Tibial artery (tissue), 4 donors: ENCODE data around the gene USHBP1.

Source experiments
- DNase-seq, 2 donors: peaks; one replicate each; pipeline ENCODE4 v3.0.0-alpha.2; 2019
- H3K27ac ChIP-seq, 2 donors: fragments of 200-600 bp; sonication (generic) in 1 of 2; 1 replicate in 1 of 2; 2 replicates in 1 of 2; pipeline ENCODE4 v1.5.1; 2018 to 2019; ENCODE audit warnings: mild to moderate bottlenecking in 1 of 2
- H3K27me3 ChIP-seq, 2 donors: fragments of 200-600 bp; sonication (generic) in 1 of 2; one replicate each; pipeline versions ENCODE4 v1.5.1 to v1.6.0; 2016 to 2019
- H3K36me3 ChIP-seq, 3 donors: fragments of 200-600 bp; sonication (generic) in 2 of 3; one replicate each; pipeline ENCODE4 v1.5.1; 2016 to 2019; ENCODE audit warnings: mild to moderate bottlenecking in 2 of 3
- H3K4me1 ChIP-seq, 4 donors: fragments of 200-600 bp; sonication (generic) in 2 of 4; 1 replicate in 3 of 4; 2 replicates in 1 of 4; pipeline ENCODE4 v1.5.1; 2016 to 2019
- H3K4me3 ChIP-seq, 2 donors: fragments of 200-600 bp; sonication (generic) in 1 of 2; 1 replicate in 1 of 2; 2 replicates in 1 of 2; pipeline ENCODE4 v1.5.1; 2018 to 2019; ENCODE audit warnings: mild to moderate bottlenecking in 2 of 2
- H3K9me3 ChIP-seq, 3 donors: fragments of 200-600 bp; sonication (generic) in 1 of 3; one replicate each; pipeline ENCODE4 v1.5.1; 2016 to 2019
- CTCF ChIP-seq, 2 experiments: fragments of 200-600 bp in 1 of 2; fragments of 450-650 bp in 1 of 2; IDR thresholded peaks; one replicate each; pipeline ENCODE4 v1.5.1; 2017 to 2019; ENCODE audit warnings: antibody characterized with exemption in 2 of 2, mild to moderate bottlenecking in 1 of 2, moderate library complexity in 1 of 2
- intact Hi-C: fragments of 100-400 bp; cut with DNase I; formaldehyde crosslinking; loops from one replicate; pipeline ENCODE4 v1.15.0; 2023; ENCODE audit warnings: low total_unique reads

Gene USHBP1

GRCh38 chr19:17309965-17310461 lies 45.5 kb upstream of the USHBP1 start:
- intact Hi-C loops, result no loop called here
- peak overlapping the region; percentile 79 to 87 for H3K27ac ChIP-seq
- H3K4me1 ChIP-seq, result peaks cover 0 to 59% (median 40%) of the 10 kb centered on the region in 4 donors

DNA sequence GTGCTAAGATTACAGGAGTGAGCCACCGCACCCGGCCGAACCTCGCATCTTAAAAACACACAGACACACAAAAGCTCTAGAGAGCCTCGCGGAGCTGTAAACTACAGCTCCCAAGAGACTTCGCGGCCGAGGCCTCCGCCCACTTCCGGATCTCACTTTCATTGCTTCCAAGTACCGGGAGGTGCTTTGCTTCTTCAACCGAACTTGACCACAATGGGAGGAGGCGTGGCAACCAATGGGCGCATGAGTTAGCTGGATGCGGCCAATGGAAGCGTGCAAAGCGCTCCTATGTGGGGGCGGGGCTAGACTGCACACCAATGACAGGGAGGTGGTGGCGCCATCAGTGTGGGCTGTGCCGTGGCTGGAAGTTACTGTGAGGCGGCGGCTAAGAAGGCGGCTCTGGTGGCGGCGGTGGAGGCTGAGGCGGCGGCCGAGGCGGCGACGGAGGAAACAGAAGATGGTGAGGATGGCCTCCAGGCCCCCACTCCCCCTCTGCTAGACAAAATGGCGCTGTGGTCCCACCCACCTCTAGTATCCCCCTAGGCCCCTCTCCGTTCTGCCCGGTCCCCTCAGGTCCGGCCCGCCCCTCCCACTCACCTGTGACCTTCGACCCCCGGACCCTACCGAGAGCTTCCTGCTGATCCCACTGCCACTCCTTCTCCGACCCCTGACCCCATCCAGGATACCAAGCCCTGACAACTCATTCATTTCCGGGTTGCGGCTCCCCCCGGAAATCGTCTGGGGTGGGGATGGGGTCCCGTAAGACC lies 44.8 kb upstream of the USHBP1 start, which contains the start of gene DDA1:
Gene DDA1 (plus strand): TSS at position 366 of the 767 bp plus-strand sequence. CDS start 92 bp downstream, at position 458.
- H3K4me3 ChIP-seq, result peak within 1 kb of the TSS; percentile 71 to 96
- H3K9me3 ChIP-seq, result no peaks in the 10 kb centered on the region
- H3K27me3 ChIP-seq, result no peaks in the 10 kb centered on the region
- peak; percentile 100 for DNase-seq
- peaks cover 6 to 25% (median 11%) of the 10 kb centered on the region in 3 donors for H3K36me3 ChIP-seq
- no peak for TF ChIP-seq CTCF (IDR thresholded peaks at IDR 0.05)
- peaks cover 0 to 66% (median 45%) of the 10 kb centered on the region in 4 donors for H3K4me1 ChIP-seq
- peak within 1 kb of the TSS; percentile 79 to 87 for H3K27ac ChIP-seq
- intact Hi-C loops, result no loop called here

More at GRCh38 chr19:17309965-17310461, 45.5 kb upstream of the USHBP1 start:
- Histone ChIP-seq H3K27me3 (no peaks in the 10 kb centered on the region), H3K4me3 (peak overlapping the region; percentile 71 to 96), H3K9me3 (no peaks in the 10 kb centered on the region), H3K36me3 (peaks cover 6 to 31% (median 16%) of the 10 kb centered on the region in 3 donors)
- DNase-seq, result no peak
- no peak for TF ChIP-seq CTCF (IDR thresholded peaks at IDR 0.05)

DNA sequence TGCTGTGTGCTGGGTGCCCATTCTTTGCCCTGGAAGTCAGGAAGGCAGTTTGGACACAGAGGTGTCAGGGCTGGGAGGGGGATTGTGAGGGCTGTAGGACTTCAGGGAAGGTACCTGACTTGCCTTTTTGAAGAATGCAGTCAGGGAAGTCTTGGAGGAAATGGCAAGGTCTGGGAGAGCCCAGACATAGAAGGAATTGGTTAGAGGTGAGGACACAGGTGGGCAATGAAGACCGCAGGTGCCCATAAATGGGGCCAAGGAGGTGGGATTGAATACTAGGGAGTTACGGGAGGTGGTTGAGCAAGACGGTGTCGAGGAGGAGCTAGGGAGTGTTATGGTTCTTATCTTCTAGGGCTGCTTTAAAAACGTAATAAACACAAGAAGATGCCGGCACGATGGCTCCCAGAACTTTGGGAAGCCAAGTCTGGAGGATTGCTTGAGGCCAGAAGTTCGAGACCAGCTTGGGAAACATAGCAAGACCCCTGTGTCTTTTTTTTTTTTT lies 43.4 kb upstream of the USHBP1 start:
- H3K4me1 ChIP-seq, result peaks cover 0 to 78% (median 55%) of the 10 kb centered on the region in 4 donors
- no peak overlapping the region for H3K4me3 ChIP-seq
- no peak for DNase-seq
- intact Hi-C loops, result no loop called here
- H3K27me3 ChIP-seq, result no peaks in the 10 kb centered on the region
- no peak for TF ChIP-seq CTCF (IDR thresholded peaks at IDR 0.05)
- peaks cover 0 to 14% (median 0%) of the 10 kb centered on the region in 3 donors for H3K36me3 ChIP-seq
- H3K27ac ChIP-seq, result no peak overlapping the region
- no peaks in the 10 kb centered on the region for H3K9me3 ChIP-seq

GRCh38 chr19:17306285-17306714 lies 41.8 kb upstream of the USHBP1 start:
- DNase-seq, result no peak
- H3K27me3 ChIP-seq, result no peaks in the 10 kb centered on the region
- peak overlapping the region; percentile 60 to 84 for H3K4me3 ChIP-seq
- H3K36me3 ChIP-seq, result peaks cover 0 to 2% (median under 1%) of the 10 kb centered on the region in 3 donors
- no peaks in the 10 kb centered on the region for H3K9me3 ChIP-seq
- H3K27ac ChIP-seq, result peak overlapping the region; percentile 88 to 95
- intact Hi-C loops, result loop anchor here (1.0 kb wide), 1 partner anchor 23 kb away; no protein-coding TSS in a partner anchor
- no peak for TF ChIP-seq CTCF (IDR thresholded peaks at IDR 0.05)
- peaks cover 0 to 70% (median 54%) of the 10 kb centered on the region in 4 donors for H3K4me1 ChIP-seq

DNA sequence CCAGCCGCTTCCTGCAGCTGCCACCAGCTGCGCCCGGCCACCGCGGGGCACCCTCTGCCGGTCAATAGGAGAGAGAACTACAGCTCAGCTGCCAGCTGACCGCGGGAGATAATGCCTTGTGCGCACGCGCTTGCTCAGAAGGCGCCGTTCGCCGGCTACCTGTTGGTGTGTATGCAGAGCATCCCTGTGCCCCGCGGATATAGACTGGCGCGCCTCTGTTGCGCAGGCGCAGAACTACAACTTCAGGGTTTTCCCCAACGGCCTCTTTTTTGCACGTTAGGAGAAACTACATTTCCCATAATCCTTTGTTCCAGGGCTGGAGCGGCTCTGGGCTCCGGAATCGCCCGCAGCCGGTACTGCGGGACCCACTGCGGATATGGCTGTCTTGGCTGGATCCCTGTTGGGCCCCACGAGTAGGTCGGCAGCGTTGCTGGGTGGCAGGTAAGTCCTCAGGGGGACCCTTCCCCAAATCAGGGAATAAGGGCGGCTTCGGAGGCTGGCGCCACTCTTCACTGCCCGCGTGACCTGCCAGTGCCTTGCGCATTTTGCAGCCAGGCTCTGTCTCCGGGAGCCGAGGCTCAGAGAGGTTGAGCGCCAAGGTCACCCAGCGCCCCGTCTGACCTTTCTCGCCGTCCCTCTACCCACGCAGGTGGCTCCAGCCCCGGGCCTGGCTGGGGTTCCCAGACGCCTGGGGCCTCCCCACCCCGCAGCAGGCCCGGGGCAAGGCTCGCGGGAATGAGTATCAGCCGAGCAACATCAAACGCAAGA lies 41.2 kb upstream of the USHBP1 start, which contains the start of gene MRPL34:
Gene MRPL34 (plus strand): TSS at position 356 of the 768 bp plus-strand sequence. CDS start 21 bp downstream, at position 377.
- Histone ChIP-seq H3K27me3 (no peaks in the 10 kb centered on the region), H3K27ac (peak within 1 kb of the TSS; percentile 88 to 95), H3K36me3 (peaks cover 0 to 8% (median 6%) of the 10 kb centered on the region in 3 donors), H3K4me3 (peak within 1 kb of the TSS; percentile 60 to 84), H3K9me3 (no peaks in the 10 kb centered on the region), H3K4me1 (peaks cover 0 to 64% (median 48%) of the 10 kb centered on the region in 4 donors)
- peak; percentile 93 to 97 for DNase-seq
- intact Hi-C loops, result loop anchor here (1.0 kb wide), 1 partner anchor 24 kb away; no protein-coding TSS in a partner anchor
- TF ChIP-seq CTCF (IDR thresholded peaks at IDR 0.05), result peak; percentile 79 to 86
